Left kidney (tissue), 2 donors: ENCODE data around the gene KCNIP1. TPM values are rescaled to one million over a fixed set of nuclear protein-coding genes. Genes with fewer than 3 reads are reported as not detected.

ENCODE experiments used
- DNase-seq: peaks from one replicate; pipeline ENCODE4 v3.0.0-alpha.2; 2013
- polyA plus RNA-seq: library from polyadenylated mRNA; unstranded; fragments of 120-200 nt; gene quantifications from one replicate; pipeline ENCODE4 v1.2.1, GENCODE V29; 2013; ENCODE audit not compliant: insufficient read length

Gene KCNIP1
- polyA plus RNA-seq, 1 donor, result 10.8 TPM

DNA sequence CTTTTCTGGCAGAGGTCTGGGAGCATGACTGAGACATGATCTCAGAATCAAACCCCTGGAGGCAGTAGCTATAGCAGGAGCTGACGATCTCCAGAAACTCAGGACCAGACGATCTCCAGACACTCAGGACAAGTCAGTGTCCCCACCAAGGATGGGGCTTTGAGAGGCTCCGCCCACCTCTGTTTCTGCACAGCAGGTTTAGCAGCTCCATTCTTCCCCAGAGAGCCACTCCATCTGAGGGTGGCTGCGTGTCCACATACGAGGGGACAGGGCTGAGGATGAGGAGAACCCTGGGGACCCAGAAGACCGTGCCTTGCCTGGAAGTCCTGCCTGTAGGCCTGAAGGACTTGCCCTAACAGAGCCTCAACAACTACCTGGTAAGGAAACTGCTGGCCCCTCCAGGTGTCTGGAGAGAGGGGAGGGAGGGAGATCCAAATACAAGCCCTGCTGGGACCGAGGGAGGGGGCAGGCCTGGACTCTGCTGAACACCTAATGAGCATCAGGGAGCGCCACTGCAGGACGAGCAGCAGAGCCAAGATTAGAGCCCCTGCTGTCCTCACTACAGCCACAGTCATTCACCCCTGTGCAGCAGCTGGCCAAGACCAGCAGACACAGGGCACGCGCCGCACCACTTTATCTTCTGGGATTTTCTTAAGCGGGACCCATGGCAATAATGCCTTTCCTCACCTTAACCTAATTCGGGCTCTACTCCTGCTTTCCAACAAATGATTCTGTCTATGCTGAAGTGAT, 279.9 kb downstream of the KCNIP1 start, which contains the start of gene GABRP:
Gene GABRP, plus strand, starts transcription at position 228 of the 750 bp plus-strand sequence. CDS start 4,891 bp downstream, outside the sequence.
- DNase-seq, result no peak

DNA sequence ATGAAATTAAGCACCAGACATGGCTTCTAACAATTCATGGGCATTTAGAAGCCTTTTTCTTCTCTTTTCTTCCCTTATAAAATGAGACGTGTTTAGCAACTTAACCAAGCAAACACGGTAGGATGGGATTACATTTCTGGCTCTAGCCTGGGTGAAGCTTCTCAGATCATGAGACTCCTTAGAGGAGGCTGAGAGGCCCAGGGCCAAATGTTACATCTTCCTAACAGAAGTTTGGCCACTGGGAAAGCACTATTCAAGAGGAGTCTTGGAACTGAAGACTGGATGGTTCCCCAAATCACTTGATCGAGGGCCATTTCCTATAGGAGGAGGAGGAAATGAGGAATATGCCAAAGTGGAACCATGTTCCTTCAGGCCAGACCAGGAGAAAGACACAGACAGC, 281.6 kb downstream of the KCNIP1 start:
- no peak for DNase-seq

Other genes with a start within 250 kb of the KCNIP1 start
- gene LCP2, start 206.2 kb upstream of the KCNIP1 start, polyA plus RNA-seq, result 3.9 TPM
- 1.1 TPM for gene KCNMB1, start 114.7 kb upstream of the KCNIP1 start, polyA plus RNA-seq